GM12864 (cell line): ENCODE measurements around the gene TOM1L1.

Experiments
- DNase-seq: peaks from one replicate; pipeline ENCODE4 v3.0.0-alpha.2; 2011; ENCODE audit warnings: low read depth
- H3K4me3 ChIP-seq: 2 replicates; pipeline ENCODE4 v1.5.1; 2011; ENCODE audit warnings: mild to moderate bottlenecking, low read depth, low read length, control low read depth
- CTCF ChIP-seq: IDR thresholded peaks from 2 replicates; pipeline ENCODE4 v1.5.1; 2011; ENCODE audit warnings: low read depth, mild to moderate bottlenecking, moderate library complexity, low read length, control low read depth, inconsistent platforms; ENCODE audit errors: missing control alignments

Gene TOM1L1

GRCh38 chr17:54902611-54903010 lies 2.0 kb downstream of the TOM1L1 start:
- no peak for TF ChIP-seq CTCF
- DNase-seq, result no peak
- no peak overlapping the region for H3K4me3 ChIP-seq

- DNase-seq, result no peak
- H3K4me3 ChIP-seq, result no peak overlapping the region
- TF ChIP-seq CTCF, result no peak
These were observed 2.7 kb downstream of the TOM1L1 start for GRCh38 chr17:54903375-54903774.

GRCh38 chr17:54906683-54907082 lies 6.0 kb downstream of the TOM1L1 start:
- DNase-seq, result no peak
- H3K4me3 ChIP-seq, result no peak overlapping the region
- TF ChIP-seq CTCF, result no peak

GRCh38 chr17:54907376-54907775 lies 6.7 kb downstream of the TOM1L1 start:
- TF ChIP-seq CTCF, result no peak
- no peak overlapping the region for H3K4me3 ChIP-seq
- no peak for DNase-seq

GRCh38 chr17:54909766-54910165 lies 9.1 kb downstream of the TOM1L1 start:
- no peak overlapping the region for H3K4me3 ChIP-seq
- no peak for DNase-seq
- TF ChIP-seq CTCF, result no peak

GRCh38 chr17:54916721-54917120 lies 16.1 kb downstream of the TOM1L1 start:
- no peak overlapping the region for H3K4me3 ChIP-seq
- TF ChIP-seq CTCF, result no peak
- no peak for DNase-seq

- no peak overlapping the region for H3K4me3 ChIP-seq
- TF ChIP-seq CTCF, result no peak
- DNase-seq, result no peak
These were observed 18.8 kb downstream of the TOM1L1 start for GRCh38 chr17:54919425-54919824.
